A549 (cell line): ENCODE data around the gene ANKRD40CL.

Experiments
- POLR2A ChIP-seq: IDR thresholded peaks from 2 replicates; pipeline ENCODE4 v1.6.1; 2012; ENCODE audit warnings: mild to moderate bottlenecking, low read length
- TF ChIP-seq, protein P1 (sequence below): fragments of >200 bp; sonication (Bioruptor Twin); formaldehyde crosslinking; IDR thresholded peaks from 3 replicates; pipeline ENCODE4 v1.5.1; 2016
- TF ChIP-seq, protein P2 (sequence below): IDR thresholded peaks from 2 replicates; pipeline ENCODE4 v1.6.1; 2012

DNA sequence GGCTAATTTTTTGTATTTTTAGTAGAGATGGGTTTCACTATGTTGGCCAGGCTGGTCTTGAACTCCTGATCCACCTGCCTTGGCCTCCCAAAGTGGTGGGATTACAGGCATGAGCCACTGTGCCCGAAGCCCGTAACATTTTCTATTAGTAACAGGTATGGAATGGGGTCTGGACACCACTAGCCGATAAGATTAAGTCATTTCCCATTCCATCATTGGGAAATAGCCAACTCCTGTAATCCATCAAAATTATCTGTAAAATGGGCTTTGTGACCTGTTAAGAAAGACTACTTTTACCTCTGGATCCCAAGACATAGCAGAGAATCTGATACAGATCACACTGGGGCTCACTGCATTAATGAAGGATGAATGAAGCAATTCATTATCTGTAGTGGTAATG is 51.8 kb downstream of the ANKRD40CL start:
- TF ChIP-seq, protein P1, sequence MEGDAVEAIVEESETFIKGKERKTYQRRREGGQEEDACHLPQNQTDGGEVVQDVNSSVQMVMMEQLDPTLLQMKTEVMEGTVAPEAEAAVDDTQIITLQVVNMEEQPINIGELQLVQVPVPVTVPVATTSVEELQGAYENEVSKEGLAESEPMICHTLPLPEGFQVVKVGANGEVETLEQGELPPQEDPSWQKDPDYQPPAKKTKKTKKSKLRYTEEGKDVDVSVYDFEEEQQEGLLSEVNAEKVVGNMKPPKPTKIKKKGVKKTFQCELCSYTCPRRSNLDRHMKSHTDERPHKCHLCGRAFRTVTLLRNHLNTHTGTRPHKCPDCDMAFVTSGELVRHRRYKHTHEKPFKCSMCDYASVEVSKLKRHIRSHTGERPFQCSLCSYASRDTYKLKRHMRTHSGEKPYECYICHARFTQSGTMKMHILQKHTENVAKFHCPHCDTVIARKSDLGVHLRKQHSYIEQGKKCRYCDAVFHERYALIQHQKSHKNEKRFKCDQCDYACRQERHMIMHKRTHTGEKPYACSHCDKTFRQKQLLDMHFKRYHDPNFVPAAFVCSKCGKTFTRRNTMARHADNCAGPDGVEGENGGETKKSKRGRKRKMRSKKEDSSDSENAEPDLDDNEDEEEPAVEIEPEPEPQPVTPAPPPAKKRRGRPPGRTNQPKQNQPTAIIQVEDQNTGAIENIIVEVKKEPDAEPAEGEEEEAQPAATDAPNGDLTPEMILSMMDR = no peak
- no peak for TF ChIP-seq POLR2A
- TF ChIP-seq, protein P2, sequence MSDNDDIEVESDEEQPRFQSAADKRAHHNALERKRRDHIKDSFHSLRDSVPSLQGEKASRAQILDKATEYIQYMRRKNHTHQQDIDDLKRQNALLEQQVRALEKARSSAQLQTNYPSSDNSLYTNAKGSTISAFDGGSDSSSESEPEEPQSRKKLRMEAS = no peak
